NCI-H446 (cell line): ENCODE measurements around the gene RASA3.
A peak's percentile ranks its signal among the peaks of the same experiment; 100 is the strongest.

ENCODE experiments used
- DNase-seq, 2 experiments: peaks; one replicate each; lab custom pipeline; 2025; lab: John Stamatoyannopoulos, UW

The RASA3 gene

DNA sequence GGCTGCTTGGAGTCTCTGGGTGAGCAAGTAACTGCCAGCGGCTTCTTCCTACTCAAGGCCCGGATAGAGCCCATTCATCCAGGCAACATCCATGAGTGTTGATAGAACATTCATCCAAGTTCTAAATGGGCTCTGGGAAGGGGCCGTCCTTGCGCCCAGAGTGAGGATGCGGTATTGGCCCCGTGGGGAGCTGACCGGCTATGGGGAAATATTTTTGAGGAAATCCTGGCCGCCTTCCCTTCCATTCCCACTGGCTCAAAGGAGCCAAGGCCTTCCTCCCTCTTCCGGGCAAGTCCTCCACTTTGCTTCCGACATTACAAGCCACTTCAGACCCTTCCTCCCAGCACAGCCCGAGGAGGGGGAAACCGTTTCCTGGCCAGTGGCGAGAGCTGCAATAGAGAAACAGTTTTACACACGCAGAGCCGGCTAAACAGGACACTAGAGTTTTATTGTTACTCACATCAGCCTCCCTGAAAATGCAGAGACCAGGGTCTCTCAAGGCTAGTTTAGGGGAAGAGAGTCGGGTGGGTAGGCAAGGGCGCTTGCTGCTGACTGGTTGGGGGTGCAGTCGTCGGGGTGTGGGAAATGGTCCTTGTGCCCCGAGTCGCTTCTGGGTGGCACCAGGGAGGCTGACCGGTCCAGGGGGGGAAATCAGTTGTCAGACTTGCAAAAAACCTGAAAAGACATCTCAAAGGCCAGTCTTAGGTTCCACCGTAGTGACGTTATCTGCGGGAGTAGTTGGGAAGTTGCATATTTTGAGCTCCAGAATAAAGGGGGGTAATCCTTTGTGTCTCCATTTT is 196.1 kb downstream of the RASA3 start:
- DNase-seq, result no peak

DNA sequence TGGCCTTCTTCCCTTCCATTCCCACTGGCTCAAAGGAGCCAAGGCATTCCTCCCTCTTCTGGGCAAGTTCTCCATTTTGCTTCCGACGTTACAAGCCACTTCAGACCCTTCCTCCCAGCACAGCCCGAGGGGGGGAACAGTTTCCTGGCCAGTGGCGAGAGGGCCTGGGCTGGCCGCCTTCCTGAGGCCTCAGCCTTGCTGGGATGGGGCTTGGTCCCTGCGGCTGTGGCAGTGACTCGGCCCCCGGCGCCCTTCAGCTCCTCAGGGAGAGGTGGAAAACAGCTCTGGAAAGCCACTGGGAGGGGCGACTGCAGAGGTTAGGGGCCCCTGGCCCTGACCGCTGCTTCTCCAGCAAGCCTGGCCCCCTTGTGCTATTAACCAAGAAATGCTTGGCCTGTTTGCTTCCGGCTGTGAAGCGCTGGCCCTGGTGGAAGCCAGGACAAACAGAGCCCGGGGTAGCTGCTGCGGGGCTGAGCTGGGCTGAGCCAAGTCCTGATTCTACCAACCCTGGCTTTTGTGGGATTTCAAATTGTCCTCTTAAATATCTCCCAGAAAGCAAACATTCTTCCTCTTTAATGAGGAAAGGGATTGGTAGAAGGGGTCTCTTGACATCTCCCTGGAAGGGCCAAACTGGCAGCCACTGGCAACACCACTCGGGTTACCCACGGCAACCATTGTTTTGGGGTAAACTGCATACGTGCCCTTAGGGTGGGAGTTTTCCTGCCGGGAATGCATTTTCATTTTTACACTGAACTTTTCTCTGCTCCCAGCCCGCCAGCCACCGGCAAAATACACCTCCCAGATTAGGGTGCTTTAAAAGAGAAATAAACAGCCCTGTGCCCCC is 197.2 kb downstream of the RASA3 start:
- DNase-seq, result no peak

DNA sequence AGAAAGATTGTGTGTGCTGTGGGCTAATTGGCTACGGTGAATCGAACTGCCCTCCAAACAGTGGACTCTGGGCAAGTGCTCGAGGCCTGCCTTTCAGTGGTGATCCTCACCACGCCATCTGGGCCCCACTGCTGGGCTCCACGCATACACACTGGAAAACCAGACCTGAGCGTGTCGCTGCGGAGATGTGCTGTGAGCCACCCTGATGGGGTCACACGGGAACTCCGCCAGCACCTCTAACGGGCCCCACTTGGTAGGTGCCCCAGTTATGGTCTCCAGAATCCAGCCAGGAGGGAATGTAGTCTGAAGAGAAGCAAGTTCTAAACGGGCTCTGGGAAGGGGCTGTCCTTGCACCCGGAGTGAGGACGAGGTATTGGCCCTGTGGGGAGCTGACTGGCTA is 197.8 kb downstream of the RASA3 start:
- DNase-seq, result no peak

DNA sequence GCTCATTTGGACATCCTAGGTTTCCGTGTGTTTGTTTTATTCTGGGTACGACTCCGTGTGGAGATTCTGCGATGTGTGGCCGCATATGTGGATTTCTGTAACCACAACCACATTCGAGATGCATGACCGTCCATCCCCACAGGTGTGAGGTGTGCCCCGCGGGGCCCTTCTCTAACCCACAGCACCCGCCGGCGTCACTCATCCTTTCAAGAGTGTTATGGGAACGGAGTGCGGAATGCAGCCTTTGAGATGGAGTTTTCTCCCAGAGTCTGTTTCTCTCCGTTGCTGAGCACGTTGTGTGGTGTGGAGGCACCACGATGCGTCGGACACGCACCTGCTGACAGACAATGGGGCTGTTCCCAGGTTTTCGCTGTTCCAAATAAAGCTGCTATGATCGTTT is 198.5 kb downstream of the RASA3 start:
- no peak for DNase-seq

DNA sequence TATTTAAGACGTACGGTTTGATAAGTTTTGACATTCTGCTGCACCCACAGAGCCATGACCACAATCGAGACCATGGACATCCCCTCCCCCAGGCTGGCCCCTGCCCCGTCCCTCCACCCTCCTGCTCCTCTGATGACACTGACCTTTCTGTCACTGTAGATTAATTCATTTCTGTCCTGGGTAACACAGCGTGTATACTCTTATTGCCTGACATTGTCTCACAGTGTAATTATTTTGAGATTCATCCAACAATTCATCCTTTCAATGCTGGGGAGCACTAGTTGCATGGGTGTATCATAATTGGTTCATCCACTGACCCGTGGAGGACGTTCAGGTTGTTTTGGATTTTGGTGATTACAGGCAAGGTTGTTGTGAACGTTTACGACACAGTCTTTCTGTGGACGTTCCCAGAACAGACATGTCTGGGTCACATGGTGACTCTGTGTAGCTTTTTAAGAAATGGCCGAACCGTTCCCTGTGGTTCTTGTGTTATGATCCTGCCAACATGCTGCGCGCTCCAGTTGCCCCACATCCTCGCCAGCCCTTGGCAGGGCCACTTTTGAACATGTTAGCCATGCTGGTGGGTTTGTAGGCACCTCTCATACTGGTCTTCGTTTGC is 200.5 kb downstream of the RASA3 start:
- no peak for DNase-seq

DNA sequence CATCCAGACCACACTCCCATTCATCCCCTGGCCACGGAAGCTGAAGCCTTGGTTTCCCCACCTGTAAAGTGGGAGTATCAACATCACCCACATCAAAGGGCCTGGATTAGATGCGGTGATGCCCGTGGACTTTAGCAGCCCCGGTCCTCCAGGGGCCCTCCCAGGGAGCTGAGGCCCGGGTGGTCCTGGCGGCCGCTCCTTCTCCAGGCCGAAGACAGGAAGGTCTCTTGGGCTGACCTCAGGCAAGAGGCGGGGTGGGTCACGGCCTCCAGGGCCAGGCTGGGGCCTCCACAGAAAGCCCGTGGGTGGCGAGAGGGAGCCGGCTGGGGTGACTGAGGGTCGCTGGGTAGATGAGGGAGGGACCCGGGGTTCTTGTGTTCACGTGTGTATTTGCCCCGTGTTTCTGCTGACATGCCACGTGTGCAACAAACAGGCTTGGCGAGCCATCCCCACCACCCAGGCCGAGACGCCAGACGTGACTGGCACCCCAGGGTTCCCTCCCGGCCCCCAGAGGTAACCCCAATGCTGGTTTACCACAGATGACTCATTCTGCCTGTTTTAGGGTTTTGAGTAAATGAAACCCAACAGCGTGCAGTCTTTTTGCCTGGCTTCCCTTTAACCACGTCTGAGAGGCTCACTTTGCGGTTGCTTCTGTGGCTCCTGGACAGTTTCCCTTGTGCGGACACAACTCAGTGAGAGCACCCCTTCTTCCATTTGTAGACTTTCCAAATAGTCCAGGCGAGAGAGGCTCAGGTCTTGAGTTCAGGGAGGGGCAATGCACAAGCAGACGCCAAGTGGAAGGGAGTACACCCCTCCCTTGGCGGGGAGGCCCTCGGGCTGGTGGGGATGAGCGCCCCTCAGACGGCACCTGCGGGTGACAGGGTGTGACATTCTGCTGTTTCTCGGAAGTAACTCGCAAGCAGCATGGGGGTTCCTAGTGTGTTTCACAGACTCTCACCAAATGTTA is 201.5 kb downstream of the RASA3 start:
- DNase-seq, result no peak

DNA sequence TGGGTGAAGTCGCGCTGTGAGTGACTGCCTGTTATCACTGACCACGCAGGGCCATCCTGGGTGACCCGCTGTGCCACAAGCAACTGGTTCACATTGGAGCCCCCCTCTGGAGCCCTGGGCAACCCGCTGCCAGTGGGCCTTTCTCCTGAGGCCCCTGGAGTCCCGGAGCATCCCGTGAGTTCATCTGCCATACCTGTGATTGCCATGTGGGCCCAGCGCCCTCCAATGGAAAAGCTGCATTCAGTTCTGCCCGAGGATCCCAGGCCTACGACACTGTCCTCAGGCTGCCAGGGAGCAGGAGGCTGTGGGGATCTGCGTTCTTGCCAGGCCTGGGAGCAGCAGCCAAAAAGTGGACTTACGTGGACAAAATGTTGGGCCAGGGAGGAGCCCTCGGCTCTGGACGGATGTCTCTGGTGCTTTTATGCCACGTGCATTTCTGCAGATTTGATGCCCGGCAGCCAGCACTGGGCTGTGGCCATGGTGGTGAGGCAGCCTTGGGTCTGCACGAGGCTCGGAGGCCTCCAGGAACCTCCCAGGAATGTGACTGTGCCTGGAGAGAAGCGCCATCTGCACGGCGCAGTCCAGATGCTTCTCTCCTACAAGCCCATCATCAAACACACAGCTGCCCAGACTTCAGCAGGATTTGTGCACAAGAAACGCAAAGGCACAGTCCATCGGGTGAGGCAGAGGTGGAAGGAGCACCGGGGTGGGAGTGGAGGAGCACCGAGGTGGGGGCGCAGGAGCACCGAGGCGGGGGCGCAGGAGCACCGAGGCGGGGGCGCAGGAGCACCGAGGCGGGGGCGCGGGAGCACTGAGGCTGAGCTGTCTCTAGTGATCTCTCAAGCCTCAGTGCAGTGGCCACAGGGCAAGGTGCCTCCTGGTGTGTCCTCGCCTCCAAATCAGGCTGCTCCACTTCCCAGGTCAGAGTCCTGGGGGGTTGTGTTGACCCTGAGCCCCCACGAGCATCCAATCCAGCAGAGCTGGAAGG is 202.5 kb downstream of the RASA3 start:
- no peak for DNase-seq

DNA sequence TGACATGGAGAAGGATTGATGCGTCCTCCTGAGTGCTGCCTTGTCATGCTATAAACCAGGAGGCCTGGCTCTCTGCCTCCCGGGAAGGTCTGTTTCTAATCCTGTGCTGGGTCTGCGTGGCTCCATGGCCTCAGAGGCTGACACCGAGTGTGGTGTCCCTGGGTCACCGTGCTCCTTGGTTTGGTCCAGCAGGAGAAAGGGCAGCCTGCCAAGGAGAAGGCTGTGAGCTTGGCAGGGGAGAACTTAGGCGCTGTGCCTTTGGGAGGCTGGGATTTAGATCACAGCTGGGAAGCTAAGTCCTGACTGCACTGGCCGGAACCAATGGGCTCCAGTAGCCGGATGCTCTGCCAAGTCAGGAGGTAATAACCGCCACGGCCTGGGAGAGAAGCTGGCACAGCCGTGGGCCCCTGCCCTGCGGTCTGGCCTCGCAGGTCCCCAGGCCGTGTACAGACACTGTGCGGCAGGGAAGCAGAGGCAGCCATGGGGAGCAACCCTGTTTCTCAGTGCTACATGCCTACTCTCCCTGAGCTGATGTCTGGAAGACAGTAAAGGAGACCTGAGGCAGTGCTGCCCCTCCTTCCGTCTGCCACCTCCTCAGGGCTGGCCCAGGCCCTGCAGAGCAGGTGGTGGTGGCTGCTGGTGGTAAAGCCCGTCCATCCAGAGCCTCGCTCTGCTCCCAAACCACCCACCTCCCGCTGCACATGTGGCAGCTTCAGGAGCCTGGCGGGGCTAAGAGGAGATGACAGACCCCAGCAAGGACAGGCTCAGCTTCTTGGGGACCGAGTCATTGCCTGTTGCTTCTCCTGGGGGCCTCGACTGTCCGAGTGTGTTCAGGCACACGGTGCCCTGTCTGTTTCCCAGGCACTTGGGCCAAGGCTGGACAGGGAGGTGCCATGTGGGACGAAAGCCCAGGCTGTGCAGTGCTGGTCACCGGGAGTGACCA is 203.5 kb downstream of the RASA3 start:
- DNase-seq, result peak in 1 of 2 experiments; percentile 11
